Stomach (tissue), 4 donors: Measurements from ENCODE around the gene SLC6A5.

Experiments used
- POLR2A ChIP-seq, 4 donors: fragments of 450-650 bp; IDR thresholded peaks; one replicate each; pipeline ENCODE4 v1.6.1; 2016; ENCODE audit warnings: antibody characterized with exemption in 4 of 4, control low read depth in 2 of 4, mild to moderate bottlenecking in 1 of 4, moderate library complexity in 1 of 4
- POLR2AphosphoS5 ChIP-seq, 3 donors: sonication (generic); formaldehyde crosslinking; IDR thresholded peaks; one replicate each; pipeline ENCODE4 v1.6.1; 2016; ENCODE audit warnings: antibody characterized with exemption in 3 of 3
- TF ChIP-seq, protein P1 (sequence below), 7 experiments: fragments of 450-650 bp in 4 of 7; fragments of 200-600 bp in 3 of 7; sonication (generic) in 3 of 7; IDR thresholded peaks; one replicate each; pipeline ENCODE4 v1.5.1; 2016 to 2019; ENCODE audit warnings: antibody characterized with exemption in 7 of 7, control low read depth in 2 of 7, mild to moderate bottlenecking in 1 of 7

DNA sequence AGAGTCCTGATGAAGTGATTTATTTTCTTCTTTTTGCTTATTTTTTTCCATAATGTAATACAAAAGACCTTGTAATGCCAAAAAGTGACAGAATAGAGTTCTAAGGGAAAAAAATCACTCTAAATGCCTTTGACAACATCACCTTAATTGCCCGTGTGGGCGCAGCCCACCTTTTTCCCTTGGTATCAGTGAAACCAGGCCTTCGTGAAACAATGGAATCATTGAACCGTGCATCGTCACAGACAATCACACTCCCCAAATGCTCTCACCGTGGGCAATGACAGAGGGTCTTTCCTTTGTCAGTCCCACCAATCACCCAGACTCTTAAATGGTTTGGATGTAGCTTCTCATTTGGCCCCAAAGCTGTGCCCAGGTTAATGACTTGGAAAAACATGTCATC is 9.6 kb upstream of the SLC6A5 start:
- TF ChIP-seq, protein P1, sequence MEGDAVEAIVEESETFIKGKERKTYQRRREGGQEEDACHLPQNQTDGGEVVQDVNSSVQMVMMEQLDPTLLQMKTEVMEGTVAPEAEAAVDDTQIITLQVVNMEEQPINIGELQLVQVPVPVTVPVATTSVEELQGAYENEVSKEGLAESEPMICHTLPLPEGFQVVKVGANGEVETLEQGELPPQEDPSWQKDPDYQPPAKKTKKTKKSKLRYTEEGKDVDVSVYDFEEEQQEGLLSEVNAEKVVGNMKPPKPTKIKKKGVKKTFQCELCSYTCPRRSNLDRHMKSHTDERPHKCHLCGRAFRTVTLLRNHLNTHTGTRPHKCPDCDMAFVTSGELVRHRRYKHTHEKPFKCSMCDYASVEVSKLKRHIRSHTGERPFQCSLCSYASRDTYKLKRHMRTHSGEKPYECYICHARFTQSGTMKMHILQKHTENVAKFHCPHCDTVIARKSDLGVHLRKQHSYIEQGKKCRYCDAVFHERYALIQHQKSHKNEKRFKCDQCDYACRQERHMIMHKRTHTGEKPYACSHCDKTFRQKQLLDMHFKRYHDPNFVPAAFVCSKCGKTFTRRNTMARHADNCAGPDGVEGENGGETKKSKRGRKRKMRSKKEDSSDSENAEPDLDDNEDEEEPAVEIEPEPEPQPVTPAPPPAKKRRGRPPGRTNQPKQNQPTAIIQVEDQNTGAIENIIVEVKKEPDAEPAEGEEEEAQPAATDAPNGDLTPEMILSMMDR (IDR thresholded peaks at IDR 0.05): no peak
- no peak for TF ChIP-seq POLR2A (IDR thresholded peaks at IDR 0.05)
- no peak for TF ChIP-seq POLR2AphosphoS5 (IDR thresholded peaks at IDR 0.05)
